WERI-Rb-1 (cell line): ENCODE data around the gene KRT77.

Source experiments
- DNase-seq: peaks from one replicate; pipeline ENCODE4 v3.0.0-alpha.2; 2020
- H3K27ac ChIP-seq: fragments of 250-450 bp; sonication (Bioruptor Pico); 2 replicates; pipeline ENCODE4 v1.5.1; 2020; ENCODE audit warnings: mild to moderate bottlenecking, moderate library complexity
- H3K27me3 ChIP-seq: fragments of 250-450 bp; sonication (Bioruptor Pico); 2 replicates; pipeline ENCODE4 v1.5.1; 2021; ENCODE audit warnings: mild to moderate bottlenecking, low read depth, moderate library complexity; ENCODE audit not compliant: insufficient read depth, severe bottlenecking
- H3K36me3 ChIP-seq: fragments of 250-450 bp; sonication (Bioruptor Pico); 2 replicates; pipeline ENCODE4 v1.5.1; 2020; ENCODE audit warnings: mild to moderate bottlenecking, moderate library complexity
- H3K4me3 ChIP-seq: 2 replicates; pipeline ENCODE4 v1.5.1; 2011; ENCODE audit warnings: low read depth, mild to moderate bottlenecking, control low read depth, low read length
- H3K9me3 ChIP-seq: fragments of 250-450 bp; sonication (Bioruptor Pico); 2 replicates; pipeline ENCODE4 v1.5.1; 2021; ENCODE audit warnings: mild to moderate bottlenecking, moderate library complexity; ENCODE audit not compliant: severe bottlenecking
- CTCF ChIP-seq: IDR thresholded peaks from 2 replicates; pipeline ENCODE4 v1.5.1; 2011; ENCODE audit warnings: low read depth, mild to moderate bottlenecking, control low read depth, inconsistent platforms, low read length

Gene KRT77

GRCh38 chr12:52679875-52680274, 23.4 kb downstream of the KRT77 start:
- Histone ChIP-seq H3K27ac (no peak overlapping the region), H3K4me3 (no peak overlapping the region), H3K36me3 (no peaks in the 10 kb centered on the region), H3K9me3 (no peaks in the 10 kb centered on the region), H3K27me3 (peaks cover 93% of the 10 kb centered on the region)
- no peak for DNase-seq
- no peak for TF ChIP-seq CTCF

GRCh38 chr12:52677671-52678070, 25.7 kb downstream of the KRT77 start:
- no peaks in the 10 kb centered on the region for H3K36me3 ChIP-seq
- no peak for DNase-seq
- H3K27ac ChIP-seq, result no peak overlapping the region
- H3K4me3 ChIP-seq, result no peak overlapping the region
- no peak for TF ChIP-seq CTCF
- H3K27me3 ChIP-seq, result peaks cover 95% of the 10 kb centered on the region
- H3K9me3 ChIP-seq, result no peaks in the 10 kb centered on the region

GRCh38 chr12:52677126-52677525, 26.2 kb downstream of the KRT77 start:
- no peak for DNase-seq
- Histone ChIP-seq H3K9me3 (no peaks in the 10 kb centered on the region), H3K27ac (no peak overlapping the region), H3K36me3 (no peaks in the 10 kb centered on the region), H3K4me3 (no peak overlapping the region), H3K27me3 (peaks cover 96% of the 10 kb centered on the region)
- TF ChIP-seq CTCF, result no peak

GRCh38 chr12:52676163-52676562, 27.2 kb downstream of the KRT77 start:
- peaks cover 95% of the 10 kb centered on the region for H3K27me3 ChIP-seq
- H3K27ac ChIP-seq, result no peak overlapping the region
- no peaks in the 10 kb centered on the region for H3K9me3 ChIP-seq
- DNase-seq, result no peak
- H3K36me3 ChIP-seq, result no peaks in the 10 kb centered on the region
- H3K4me3 ChIP-seq, result no peak overlapping the region
- TF ChIP-seq CTCF, result no peak

- DNase-seq, result no peak
- Histone ChIP-seq H3K27me3 (peaks cover 92% of the 10 kb centered on the region), H3K9me3 (no peaks in the 10 kb centered on the region), H3K4me3 (no peak overlapping the region), H3K36me3 (no peaks in the 10 kb centered on the region), H3K27ac (no peak overlapping the region)
- no peak for TF ChIP-seq CTCF
These were observed 28.0 kb downstream of the KRT77 start for GRCh38 chr12:52675301-52675701.

- Histone ChIP-seq H3K4me3 (no peak overlapping the region), H3K27me3 (peaks cover 90% of the 10 kb centered on the region), H3K27ac (no peak overlapping the region), H3K36me3 (no peaks in the 10 kb centered on the region), H3K9me3 (no peaks in the 10 kb centered on the region)
- TF ChIP-seq CTCF, result no peak
- no peak for DNase-seq
These were observed 28.9 kb downstream of the KRT77 start for GRCh38 chr12:52674433-52674775.
